Neural progenitor cell (in vitro differentiated cells): ENCODE measurements around the gene PROB1.

Experiments used
- EZH2 ChIP-seq: fragments of 200-600 bp; sonication (generic); IDR thresholded peaks from 2 replicates; pipeline ENCODE4 v1.6.1; 2017; ENCODE audit warnings: antibody characterized with exemption, mild to moderate bottlenecking, moderate library complexity
- EZH2phosphoT487 ChIP-seq: fragments of 200-600 bp; sonication (generic); IDR thresholded peaks from 2 replicates; pipeline ENCODE4 v1.6.1; 2017; ENCODE audit warnings: antibody characterized with exemption
- TF ChIP-seq, protein P1 (sequence below): fragments of 200-600 bp; sonication (generic); IDR thresholded peaks from 2 replicates; pipeline ENCODE4 v1.5.1; 2017; ENCODE audit warnings: antibody characterized with exemption, mild to moderate bottlenecking

GRCh38 chr5:139431706-139432105 is 36.8 kb upstream of the PROB1 start:
- TF ChIP-seq EZH2 (no peak), EZH2phosphoT487 (no peak)
- TF ChIP-seq, protein P1, sequence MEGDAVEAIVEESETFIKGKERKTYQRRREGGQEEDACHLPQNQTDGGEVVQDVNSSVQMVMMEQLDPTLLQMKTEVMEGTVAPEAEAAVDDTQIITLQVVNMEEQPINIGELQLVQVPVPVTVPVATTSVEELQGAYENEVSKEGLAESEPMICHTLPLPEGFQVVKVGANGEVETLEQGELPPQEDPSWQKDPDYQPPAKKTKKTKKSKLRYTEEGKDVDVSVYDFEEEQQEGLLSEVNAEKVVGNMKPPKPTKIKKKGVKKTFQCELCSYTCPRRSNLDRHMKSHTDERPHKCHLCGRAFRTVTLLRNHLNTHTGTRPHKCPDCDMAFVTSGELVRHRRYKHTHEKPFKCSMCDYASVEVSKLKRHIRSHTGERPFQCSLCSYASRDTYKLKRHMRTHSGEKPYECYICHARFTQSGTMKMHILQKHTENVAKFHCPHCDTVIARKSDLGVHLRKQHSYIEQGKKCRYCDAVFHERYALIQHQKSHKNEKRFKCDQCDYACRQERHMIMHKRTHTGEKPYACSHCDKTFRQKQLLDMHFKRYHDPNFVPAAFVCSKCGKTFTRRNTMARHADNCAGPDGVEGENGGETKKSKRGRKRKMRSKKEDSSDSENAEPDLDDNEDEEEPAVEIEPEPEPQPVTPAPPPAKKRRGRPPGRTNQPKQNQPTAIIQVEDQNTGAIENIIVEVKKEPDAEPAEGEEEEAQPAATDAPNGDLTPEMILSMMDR, result no peak
